Measurements from ENCODE around the gene ACSM6.
A peak's percentile ranks its signal among the peaks of the same experiment; 100 is the strongest.
"Not testable (repeated sequence)": the region's sequence is repeated elsewhere in the genome, so short reads cannot be mapped to it uniquely, and the experiment has no call there.

The ACSM6 gene

GRCh38 chr10:95217476-95217875 is 23.4 kb downstream of the ACSM6 start:
- no peak for DNase-seq

- DNase-seq = no peak
Observed at GRCh38 chr10:95220539-95220938, 26.5 kb downstream of the ACSM6 start.

- no peak for DNase-seq
Observed at GRCh38 chr10:95221124-95221523, 27.1 kb downstream of the ACSM6 start.

- no peak for DNase-seq
Observed at GRCh38 chr10:95225136-95225535, 31.1 kb downstream of the ACSM6 start.

- not testable (repeated sequence) for DNase-seq
Observed at GRCh38 chr10:95228934-95229723, 35.1 kb downstream of the ACSM6 start.

GRCh38 chr10:95229724-95230627 is 35.9 kb downstream of the ACSM6 start:
- no peak for DNase-seq

GRCh38 chr10:95230677-95231586 is 36.9 kb downstream of the ACSM6 start:
- peak; percentile 52 for DNase-seq

- DNase-seq = no peak
Observed at GRCh38 chr10:95233377-95234034, 39.5 kb downstream of the ACSM6 start.

GRCh38 chr10:95234951-95235350 is 40.9 kb downstream of the ACSM6 start:
- DNase-seq = no peak

- DNase-seq = no peak
Observed at GRCh38 chr10:95235676-95236067, 41.6 kb downstream of the ACSM6 start.

- no peak for DNase-seq
Observed at GRCh38 chr10:95236068-95236903, 42.2 kb downstream of the ACSM6 start.

- DNase-seq = no peak
Observed at GRCh38 chr10:95237376-95238170, 43.5 kb downstream of the ACSM6 start.

GRCh38 chr10:95240096-95240495 is 46.1 kb downstream of the ACSM6 start:
- DNase-seq = not testable (repeated sequence)

GRCh38 chr10:95240811-95241210 is 46.8 kb downstream of the ACSM6 start:
- DNase-seq = no peak

GRCh38 chr10:95241533-95241932 is 47.5 kb downstream of the ACSM6 start:
- DNase-seq = no peak

GRCh38 chr10:95242581-95243317 is 48.7 kb downstream of the ACSM6 start:
- peak; percentile 43 for DNase-seq

- DNase-seq = no peak
Observed at GRCh38 chr10:95243318-95243617, 49.2 kb downstream of the ACSM6 start.

- no peak for DNase-seq
Observed at GRCh38 chr10:95244152-95244551, 50.1 kb downstream of the ACSM6 start.

GRCh38 chr10:95245425-95246055 is 51.5 kb downstream of the ACSM6 start:
- no peak for DNase-seq
